Right ventricle myocardium inferior (tissue), 1 donor: Measurements from ENCODE around the gene ARHGAP15. TPM values are rescaled to one million over a fixed set of nuclear protein-coding genes. Genes with fewer than 3 reads are reported as not detected.
"Not testable (repeated sequence)": the region's sequence is repeated elsewhere in the genome, so short reads cannot be mapped to it uniquely, and the experiment has no call there.

Experiments used
- ATAC-seq: fragments of 200-7000 bp; cut with Tn5 transposase; one replicate; pipeline ENCODE4 v1.9.1; 2020; ENCODE audit warnings: mild to moderate bottlenecking, moderate library complexity
- DNase-seq: peaks from one replicate; pipeline ENCODE4 v3.0.0; 2021; ENCODE audit errors: missing footprints
- intact Hi-C: fragments of 100-400 bp; cut with DNase I; formaldehyde crosslinking; loops from one replicate; pipeline ENCODE4 v1.11.0; 2022
- total RNA-seq: library from RNA; stranded (reverse); fragmentation: NEBNext Ultra II Directional; extraction: Animal tissue kit (Norgen Biotek cat#: 25700); gene quantifications from one replicate; pipeline ENCODE4 v1.2.1, GENCODE V29; 2021
- donor health status: DM: no; HTN: yes; CAD: no; lungs with severe emphysema.

The ARHGAP15 gene
- total RNA-seq, 1 donor from 2014 or later: 4.2 TPM

- intact Hi-C loops: no loop called here
- DNase-seq: no peak
- no peak for ATAC-seq
These were observed 386.1 kb downstream of the ARHGAP15 start for GRCh38 chr2:143515318-143515717.

DNA sequence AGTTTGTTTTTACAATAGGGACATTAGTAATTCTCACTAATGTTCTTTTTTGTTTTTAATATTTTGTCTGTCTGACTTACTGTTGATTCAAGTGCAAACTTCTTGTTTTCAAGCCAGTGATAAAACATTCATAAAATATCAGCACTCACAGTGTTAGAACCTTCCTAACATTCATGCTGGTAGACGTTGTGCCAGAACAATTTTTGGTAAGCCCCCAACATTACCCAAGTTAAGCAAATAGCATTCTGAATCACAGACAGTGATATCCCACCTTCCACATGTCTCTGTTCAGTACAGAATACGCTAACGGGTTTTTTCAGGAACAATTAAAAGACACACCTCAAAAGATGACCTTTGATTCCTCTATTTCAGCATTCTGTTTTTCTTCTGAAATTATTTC is 390.3 kb downstream of the ARHGAP15 start:
- ATAC-seq (no peak), DNase-seq (no peak)
- intact Hi-C loops: no loop called here

GRCh38 chr2:143521396-143521795 is 392.2 kb downstream of the ARHGAP15 start:
- intact Hi-C loops: loop anchor here (10.0 kb wide), 2 partner anchors 193 to 413 kb away; no protein-coding TSS in a partner anchor
- ATAC-seq (no peak), DNase-seq (no peak)

DNA sequence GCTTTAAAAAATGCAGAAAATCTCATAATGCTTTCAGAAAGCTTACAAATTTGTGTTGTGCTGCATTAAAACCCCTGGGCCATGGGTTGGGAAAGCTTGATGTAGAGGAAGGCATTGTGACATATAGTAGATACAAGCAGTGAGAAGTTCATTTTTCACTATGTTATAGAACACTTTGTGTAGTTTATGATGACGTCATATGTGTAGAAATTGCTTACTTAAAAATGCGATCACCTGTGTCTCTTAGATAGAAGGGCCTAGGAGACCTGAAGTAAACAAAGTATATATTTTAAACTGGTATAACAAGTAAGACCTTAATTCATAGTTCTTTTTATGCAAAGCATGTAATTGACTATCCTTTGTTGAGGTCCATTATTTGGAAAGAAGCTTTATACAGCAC is 393.5 kb downstream of the ARHGAP15 start:
- no peak for DNase-seq
- ATAC-seq: no peak
- intact Hi-C loops: loop anchor here (10.0 kb wide), 2 partner anchors 192 to 412 kb away; no protein-coding TSS in a partner anchor

- DNase-seq (no peak), ATAC-seq (peak; percentile 49)
These were observed 394.9 kb downstream of the ARHGAP15 start for GRCh38 chr2:143524119-143524553.

DNA sequence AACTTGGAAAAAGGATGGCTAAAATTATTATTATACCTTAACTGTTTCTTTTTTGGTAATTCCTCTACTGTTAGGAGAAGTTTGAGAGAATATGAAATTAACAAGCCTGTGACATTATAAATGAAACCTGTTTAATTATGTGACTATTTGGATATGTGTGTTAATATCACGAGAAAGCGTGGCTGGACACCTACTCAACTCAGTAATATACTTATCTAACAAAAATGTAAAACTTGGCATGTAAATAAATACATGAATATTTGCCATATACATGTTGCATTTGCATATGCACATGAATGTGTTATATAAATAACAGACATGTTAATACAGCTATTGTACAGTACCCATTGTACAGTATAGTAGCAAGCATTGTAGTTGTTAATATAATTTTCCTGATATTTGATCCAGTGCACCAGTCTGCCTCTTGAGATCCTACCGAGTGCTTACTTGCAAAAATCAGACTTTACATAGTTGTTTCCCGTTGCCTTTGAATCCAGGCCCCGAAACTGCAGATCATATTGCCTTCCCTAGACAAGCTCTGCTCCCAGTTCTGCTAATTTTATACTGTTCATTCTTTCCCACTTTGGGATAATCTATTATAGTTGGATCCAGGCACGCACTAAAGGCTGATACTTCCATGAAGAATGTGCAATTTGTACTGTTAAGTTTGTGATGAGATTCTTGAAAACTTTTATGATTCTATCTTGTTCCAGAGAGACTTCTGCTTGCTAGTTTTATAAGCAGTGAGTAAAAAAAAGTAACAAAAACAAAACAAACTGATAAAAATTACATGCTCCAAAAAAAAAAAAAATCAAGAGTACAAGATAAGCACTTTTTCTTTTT is 395.6 kb downstream of the ARHGAP15 start:
- intact Hi-C loops: loop anchor here (5.0 to 10.0 kb wide), 3 partner anchors 92 to 410 kb away; no protein-coding TSS in a partner anchor
- DNase-seq (no peak), ATAC-seq (peak; percentile 39)

More at GRCh38 chr2:143524119-143524553, 394.9 kb downstream of the ARHGAP15 start:
- intact Hi-C loops: loop anchor here (10.0 kb wide), 2 partner anchors 191 to 411 kb away; no protein-coding TSS in a partner anchor

DNA sequence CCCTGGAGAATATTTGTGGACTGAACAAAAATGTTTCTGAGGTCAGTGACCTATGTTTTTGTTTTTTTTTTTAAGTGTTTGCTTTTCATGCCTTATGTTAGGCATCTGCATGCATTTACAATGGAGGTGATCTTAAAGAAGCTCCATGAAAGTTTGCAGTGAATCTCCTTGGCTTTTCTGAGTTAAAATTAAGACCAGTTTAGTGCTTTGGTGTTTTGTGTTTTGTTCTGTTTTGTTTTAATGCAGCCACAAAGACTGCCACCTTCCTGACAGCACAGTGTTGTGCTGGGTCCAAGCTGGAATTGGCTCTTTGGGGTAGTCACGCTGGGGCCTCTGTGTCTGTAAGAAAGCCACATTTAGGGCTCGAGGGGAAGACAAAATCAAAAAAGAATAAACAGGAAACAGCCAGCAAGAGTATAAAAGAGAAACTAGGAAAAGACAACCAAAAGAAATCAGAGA is 396.2 kb downstream of the ARHGAP15 start:
- intact Hi-C loops: loop anchor here (5.0 to 10.0 kb wide), 3 partner anchors 93 to 409 kb away; no protein-coding TSS in a partner anchor
- no peak for DNase-seq
- peak; percentile 64 for ATAC-seq

DNA sequence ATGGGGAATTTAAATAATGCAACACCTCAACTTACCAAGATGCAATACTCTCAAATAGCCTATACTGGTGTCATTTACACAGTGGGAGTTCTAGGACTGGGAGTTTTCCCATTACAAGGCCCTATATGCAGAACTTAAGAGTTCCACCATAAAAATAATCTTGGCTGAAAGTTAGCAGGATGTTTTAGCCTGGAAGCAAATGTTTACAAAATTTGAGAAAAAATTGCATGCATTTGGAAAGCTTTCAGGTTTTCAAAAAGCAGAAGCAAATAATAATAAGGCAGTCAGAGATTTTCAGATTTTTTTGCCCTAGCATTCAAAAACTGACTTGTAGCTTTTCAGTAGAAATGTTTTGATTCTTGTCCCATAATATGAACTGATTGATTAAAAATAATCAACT is 397.3 kb downstream of the ARHGAP15 start:
- intact Hi-C loops: loop anchor here (5.0 to 10.0 kb wide), 3 partner anchors 94 to 408 kb away; no protein-coding TSS in a partner anchor
- DNase-seq: no peak
- ATAC-seq: no peak

- intact Hi-C loops: loop anchor here (5.0 to 10.0 kb wide), 3 partner anchors 96 to 407 kb away; no protein-coding TSS in a partner anchor
- ATAC-seq: no peak
These were observed 398.8 kb downstream of the ARHGAP15 start for GRCh38 chr2:143528021-143528420.

GRCh38 chr2:143529118-143529720 is 400.0 kb downstream of the ARHGAP15 start:
- ATAC-seq (no peak), DNase-seq (no peak)
- intact Hi-C loops: loop anchor here (5.0 to 10.0 kb wide), 3 partner anchors 97 to 406 kb away; no protein-coding TSS in a partner anchor

More at GRCh38 chr2:143528021-143528420, 398.8 kb downstream of the ARHGAP15 start:
- DNase-seq: no peak

- no peak for ATAC-seq
- no peak for DNase-seq
- intact Hi-C loops: no loop called here
These were observed 401.5 kb downstream of the ARHGAP15 start for GRCh38 chr2:143530758-143531157.

GRCh38 chr2:143532061-143532460 is 402.8 kb downstream of the ARHGAP15 start:
- no peak for DNase-seq
- intact Hi-C loops: no loop called here
- no peak for ATAC-seq

GRCh38 chr2:143533846-143534245 is 404.6 kb downstream of the ARHGAP15 start:
- ATAC-seq (no peak), DNase-seq (no peak)
- intact Hi-C loops: no loop called here

GRCh38 chr2:143535802-143536201 is 406.6 kb downstream of the ARHGAP15 start:
- intact Hi-C loops: no loop called here
- ATAC-seq (no peak), DNase-seq (no peak)

DNA sequence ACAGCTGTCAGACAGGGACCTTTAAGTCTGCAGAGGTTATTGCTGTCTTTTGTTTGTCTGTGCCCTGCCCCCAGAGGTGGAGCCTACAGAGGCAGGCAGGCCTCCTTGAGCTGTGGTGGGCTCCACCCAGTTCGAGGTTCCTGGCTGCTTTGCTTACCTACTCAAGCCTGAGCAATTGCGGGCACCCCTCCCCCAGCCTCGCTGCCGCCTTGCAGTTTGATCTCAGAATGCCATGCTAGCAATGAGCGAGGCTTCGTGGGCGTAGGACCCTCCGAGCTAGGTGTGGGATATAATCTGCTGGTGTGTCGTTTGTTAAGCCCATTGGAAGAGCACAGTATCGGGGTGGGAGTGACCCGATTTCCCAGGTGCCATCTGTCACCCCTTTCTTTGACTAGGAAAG is 412.7 kb downstream of the ARHGAP15 start:
- intact Hi-C loops, ATAC-seq: not testable (repeated sequence)
- peak; percentile 60 for DNase-seq

DNA sequence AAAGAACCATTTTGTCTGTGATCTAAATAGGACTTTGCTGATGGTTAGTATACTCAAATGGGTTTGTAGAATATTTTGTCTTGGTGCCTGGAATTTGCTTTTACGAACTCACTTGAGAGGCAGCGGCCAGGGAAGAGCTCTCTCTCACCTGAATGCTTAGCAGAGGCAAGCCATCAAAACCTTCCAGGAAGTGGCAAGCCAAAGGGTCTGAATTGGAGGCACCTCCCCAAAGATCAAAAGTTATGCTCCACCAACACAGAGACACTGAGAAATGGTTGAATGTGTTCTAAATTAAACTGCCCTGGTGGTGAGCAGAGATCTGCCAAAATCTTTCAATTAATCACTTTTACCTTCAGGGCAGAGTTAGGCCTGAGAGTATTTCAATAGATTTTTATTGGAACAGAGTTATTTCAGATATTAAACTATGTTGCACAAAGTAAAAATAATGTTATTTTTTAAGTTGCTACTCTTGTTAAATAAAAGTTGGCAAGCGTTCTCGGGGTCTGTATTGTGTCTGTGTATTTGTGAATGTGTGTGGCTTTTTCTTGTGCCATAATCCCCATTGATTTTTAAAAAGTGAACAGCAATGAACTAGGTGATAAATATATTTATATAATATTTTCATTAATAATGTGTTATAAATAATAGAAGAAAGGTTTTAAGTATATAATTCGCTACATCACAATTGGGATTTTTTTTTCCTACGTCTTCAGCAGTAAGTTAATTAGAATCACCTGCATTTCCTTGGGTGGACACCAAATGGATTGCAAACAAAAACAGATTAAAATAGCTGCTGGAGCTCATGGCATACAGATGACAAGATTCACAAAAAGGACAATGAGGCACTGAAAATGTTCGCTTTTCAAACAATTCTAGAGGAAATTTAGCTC is 416.1 kb downstream of the ARHGAP15 start:
- DNase-seq: no peak
- intact Hi-C loops: no loop called here
- no peak for ATAC-seq

DNA sequence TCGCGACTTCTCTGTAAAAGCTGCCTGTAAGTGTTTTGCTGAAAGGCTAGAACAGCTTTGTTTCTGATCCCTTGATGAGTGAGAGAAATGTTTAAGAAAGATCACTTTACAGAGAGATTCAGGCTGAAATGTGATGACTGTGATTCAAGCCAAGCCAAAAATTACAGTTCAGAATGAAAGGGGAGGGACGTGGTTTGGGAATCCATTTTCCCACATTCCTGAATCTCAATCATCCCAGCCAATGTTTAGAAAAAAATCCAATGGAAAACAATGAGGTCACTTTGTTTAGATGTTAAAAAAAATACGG is 416.7 kb downstream of the ARHGAP15 start:
- no peak for DNase-seq
- ATAC-seq: no peak
- intact Hi-C loops: no loop called here

DNA sequence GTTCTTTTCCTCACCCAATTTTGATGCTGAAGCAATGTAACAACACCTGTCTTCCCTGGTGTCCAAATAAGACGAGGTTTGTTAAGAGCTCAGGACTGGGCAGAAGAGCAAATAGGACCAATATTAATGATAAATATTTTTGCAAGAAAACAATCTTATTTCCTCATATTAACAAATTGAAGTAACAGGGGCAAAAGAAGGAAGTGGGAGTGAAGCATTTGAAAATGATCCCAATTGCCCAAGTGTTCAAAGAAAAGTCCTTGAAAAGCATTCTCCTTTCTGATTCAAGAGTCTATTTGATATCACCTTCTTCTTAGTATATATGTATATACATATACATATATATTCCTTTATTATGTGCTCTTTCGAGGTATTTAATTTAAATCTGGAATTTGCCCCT is 418.8 kb downstream of the ARHGAP15 start:
- DNase-seq: no peak
- intact Hi-C loops: no loop called here
- no peak for ATAC-seq

DNA sequence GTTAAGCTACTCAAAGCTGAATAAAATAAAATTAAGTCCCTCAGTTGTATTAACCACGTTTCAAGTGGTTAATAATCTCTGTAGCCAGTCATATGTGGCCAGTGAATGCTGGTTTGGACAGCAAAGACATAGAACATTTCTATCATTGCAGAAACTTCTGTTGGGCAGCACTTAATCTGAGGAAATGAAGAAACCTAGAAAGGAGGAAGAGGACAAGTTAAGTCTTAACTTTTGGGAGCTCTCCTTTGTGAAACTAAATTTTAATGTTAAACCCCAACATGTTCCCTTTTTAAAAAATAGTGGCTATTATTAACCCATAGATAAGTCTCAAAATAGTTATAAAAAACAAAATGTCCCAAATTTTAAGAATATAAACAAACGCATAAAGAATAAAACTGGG is 421.3 kb downstream of the ARHGAP15 start:
- DNase-seq: no peak
- ATAC-seq: no peak
- intact Hi-C loops: no loop called here
